ENCODE measurements around the gene MAN1B1.
A peak's percentile ranks its signal among the peaks of the same experiment; 100 is the strongest.
"Not testable (repeated sequence)": the region's sequence is repeated elsewhere in the genome, so short reads cannot be mapped to it uniquely, and the experiment has no call there.

MAN1B1 gene

GRCh38 chr9:137052998-137053943 is 33.5 kb upstream of the MAN1B1 start:
- DNase-seq (ENCODE audit: low spot score), result no peak

- no peak for DNase-seq (ENCODE audit: low spot score)
Measured at GRCh38 chr9:137053944-137054931, 32.5 kb upstream of the MAN1B1 start, which contains the start of gene ENTPD2. Gene ENTPD2, minus strand, starts transcription at chr9:137054061. Its CDS starts 64 bp downstream, at chr9:137053997.

- DNase-seq (ENCODE audit: low spot score), result no peak
Measured at GRCh38 chr9:137054932-137055384, 31.8 kb upstream of the MAN1B1 start.

- DNase-seq (ENCODE audit: low spot score), result no peak
Measured at GRCh38 chr9:137055385-137056364, 31.1 kb upstream of the MAN1B1 start.

- no peak for DNase-seq (ENCODE audit: low spot score)
Measured at GRCh38 chr9:137056739-137057415, 29.9 kb upstream of the MAN1B1 start.

GRCh38 chr9:137057545-137057944 is 29.2 kb upstream of the MAN1B1 start:
- no peak for DNase-seq (ENCODE audit: low spot score)

GRCh38 chr9:137058521-137059234 is 28.1 kb upstream of the MAN1B1 start:
- DNase-seq (ENCODE audit: low spot score), result no peak

GRCh38 chr9:137062384-137062783 is 24.4 kb upstream of the MAN1B1 start:
- DNase-seq (ENCODE audit: low spot score), result no peak

GRCh38 chr9:137062798-137063197 is 24.0 kb upstream of the MAN1B1 start:
- DNase-seq (ENCODE audit: low spot score), result not testable (repeated sequence)

GRCh38 chr9:137063311-137064026 is 23.3 kb upstream of the MAN1B1 start:
- no peak for DNase-seq (ENCODE audit: low spot score)

GRCh38 chr9:137064027-137064879 is 22.5 kb upstream of the MAN1B1 start:
- peak; percentile 56 for DNase-seq (ENCODE audit: low spot score)

- DNase-seq (ENCODE audit: low spot score), result no peak
Measured at GRCh38 chr9:137064880-137065164, 22.0 kb upstream of the MAN1B1 start.

GRCh38 chr9:137065336-137065967 is 21.3 kb upstream of the MAN1B1 start:
- DNase-seq (ENCODE audit: low spot score), result no peak

GRCh38 chr9:137066096-137066861 is 20.5 kb upstream of the MAN1B1 start:
- DNase-seq (ENCODE audit: low spot score), result no peak

GRCh38 chr9:137067860-137068538 is 18.8 kb upstream of the MAN1B1 start:
- peak; percentile 81 for DNase-seq (ENCODE audit: low spot score)

Data from hematopoietic multipotent progenitor cell treated with erythropoietin and hydrocortisone succinate and interleukin-3 and kit ligand, for 17 days (in vitro differentiated cells).